Measurements from ENCODE around the gene HOXC10.

The HOXC10 gene

GRCh38 chr12:54025499-54026405 lies 40.8 kb downstream of the HOXC10 start:
- TF ChIP-seq, protein P1, sequence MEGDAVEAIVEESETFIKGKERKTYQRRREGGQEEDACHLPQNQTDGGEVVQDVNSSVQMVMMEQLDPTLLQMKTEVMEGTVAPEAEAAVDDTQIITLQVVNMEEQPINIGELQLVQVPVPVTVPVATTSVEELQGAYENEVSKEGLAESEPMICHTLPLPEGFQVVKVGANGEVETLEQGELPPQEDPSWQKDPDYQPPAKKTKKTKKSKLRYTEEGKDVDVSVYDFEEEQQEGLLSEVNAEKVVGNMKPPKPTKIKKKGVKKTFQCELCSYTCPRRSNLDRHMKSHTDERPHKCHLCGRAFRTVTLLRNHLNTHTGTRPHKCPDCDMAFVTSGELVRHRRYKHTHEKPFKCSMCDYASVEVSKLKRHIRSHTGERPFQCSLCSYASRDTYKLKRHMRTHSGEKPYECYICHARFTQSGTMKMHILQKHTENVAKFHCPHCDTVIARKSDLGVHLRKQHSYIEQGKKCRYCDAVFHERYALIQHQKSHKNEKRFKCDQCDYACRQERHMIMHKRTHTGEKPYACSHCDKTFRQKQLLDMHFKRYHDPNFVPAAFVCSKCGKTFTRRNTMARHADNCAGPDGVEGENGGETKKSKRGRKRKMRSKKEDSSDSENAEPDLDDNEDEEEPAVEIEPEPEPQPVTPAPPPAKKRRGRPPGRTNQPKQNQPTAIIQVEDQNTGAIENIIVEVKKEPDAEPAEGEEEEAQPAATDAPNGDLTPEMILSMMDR (IDR thresholded peaks at IDR 0.05; ENCODE audit: low read depth, low read length, missing control alignments), result no peak
- DNase-seq, result no peak
- Histone ChIP-seq H3K36me3 (replicated peaks) (no peaks in the 10 kb centered on the region), H3K4me3 (ENCODE audit: low read depth, low read length) (no peak overlapping the region), H3K27me3 (replicated peaks) (peaks cover 88% of the 10 kb centered on the region), H3K27ac (no peak overlapping the region)
- in situ Hi-C loops (cut with HindIII; ENCODE audit: low pct_ligation_motif_present, low sequenced_read_pairs), result no loop called here

GRCh38 chr12:54026640-54027441 lies 41.9 kb downstream of the HOXC10 start:
- no peak overlapping the region for H3K27ac ChIP-seq
- TF ChIP-seq, protein P1 (IDR thresholded peaks at IDR 0.05; ENCODE audit: low read depth, low read length, missing control alignments), result no peak
- H3K4me3 ChIP-seq (ENCODE audit: low read depth, low read length), result no peak overlapping the region
- no peaks in the 10 kb centered on the region for H3K36me3 ChIP-seq (replicated peaks)
- peaks cover 93% of the 10 kb centered on the region for H3K27me3 ChIP-seq (replicated peaks)
- in situ Hi-C loops (cut with HindIII; ENCODE audit: low pct_ligation_motif_present, low sequenced_read_pairs), result no loop called here
- no peak for DNase-seq

- Histone ChIP-seq H3K36me3 (replicated peaks) (no peaks in the 10 kb centered on the region), H3K4me3 (ENCODE audit: low read depth, low read length) (no peak overlapping the region), H3K27ac (no peak overlapping the region), H3K27me3 (replicated peaks) (peaks cover 95% of the 10 kb centered on the region)
- no peak for DNase-seq
- TF ChIP-seq, protein P1 (IDR thresholded peaks at IDR 0.05; ENCODE audit: low read depth, low read length, missing control alignments), result no peak
- in situ Hi-C loops (cut with HindIII; ENCODE audit: low pct_ligation_motif_present, low sequenced_read_pairs), result no loop called here
These were observed 42.5 kb downstream of the HOXC10 start for GRCh38 chr12:54027442-54027786.

DNA sequence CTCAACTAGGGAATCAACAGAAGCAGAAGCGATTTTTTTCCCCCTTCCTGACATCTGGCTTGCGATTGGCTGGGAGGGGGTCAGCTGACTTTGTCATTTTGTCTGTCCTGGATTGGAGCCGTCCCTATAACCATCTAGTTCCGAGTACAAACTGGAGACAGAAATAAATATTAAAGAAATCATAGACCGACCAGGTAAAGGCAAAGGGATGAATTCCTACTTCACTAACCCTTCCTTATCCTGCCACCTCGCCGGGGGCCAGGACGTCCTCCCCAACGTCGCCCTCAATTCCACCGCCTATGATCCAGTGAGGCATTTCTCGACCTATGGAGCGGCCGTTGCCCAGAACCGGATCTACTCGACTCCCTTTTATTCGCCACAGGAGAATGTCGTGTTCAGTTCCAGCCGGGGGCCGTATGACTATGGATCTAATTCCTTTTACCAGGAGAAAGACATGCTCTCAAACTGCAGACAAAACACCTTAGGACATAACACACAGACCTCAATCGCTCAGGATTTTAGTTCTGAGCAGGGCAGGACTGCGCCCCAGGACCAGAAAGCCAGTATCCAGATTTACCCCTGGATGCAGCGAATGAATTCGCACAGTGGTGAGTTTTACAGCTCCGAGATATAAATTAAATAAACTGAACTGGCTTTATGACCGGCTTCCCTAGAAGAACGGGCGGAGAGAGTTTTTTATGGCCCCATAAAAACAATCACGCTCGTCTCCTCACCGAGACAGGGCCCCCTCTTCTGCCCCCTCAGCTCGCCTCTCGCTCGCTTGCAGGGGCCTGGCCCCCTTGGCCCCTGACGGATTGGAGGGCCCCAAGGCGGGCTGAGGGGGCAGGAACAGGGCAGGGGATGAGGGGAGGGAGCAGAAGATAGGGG lies 43.6 kb downstream of the HOXC10 start, which contains the start of gene HOXC6:
Gene HOXC6 (plus strand): TSS at position 127 of the 888 bp plus-strand sequence. CDS start 82 bp downstream, at position 209.
- TF ChIP-seq, protein P1 (IDR thresholded peaks at IDR 0.05; ENCODE audit: low read depth, low read length, missing control alignments), result no peak
- Histone ChIP-seq H3K36me3 (replicated peaks) (no peaks in the 10 kb centered on the region), H3K4me3 (ENCODE audit: low read depth, low read length) (no peak within 1 kb of the TSS), H3K27ac (no peak within 1 kb of the TSS), H3K27me3 (replicated peaks) (peaks cover 94% of the 10 kb centered on the region)
- in situ Hi-C loops (cut with HindIII; ENCODE audit: low pct_ligation_motif_present, low sequenced_read_pairs), result no loop called here
- no peak for DNase-seq
